Hypothalamus (tissue), 51 donors: Measurements from ENCODE around the gene CHADL.
A peak's percentile ranks its signal among the peaks of the same experiment; 100 is the strongest.

Experiments used
- DNase-seq, 51 donors: peaks; one replicate each; lab custom pipeline; 2025; lab: John Stamatoyannopoulos, UW

The CHADL gene, protein sequence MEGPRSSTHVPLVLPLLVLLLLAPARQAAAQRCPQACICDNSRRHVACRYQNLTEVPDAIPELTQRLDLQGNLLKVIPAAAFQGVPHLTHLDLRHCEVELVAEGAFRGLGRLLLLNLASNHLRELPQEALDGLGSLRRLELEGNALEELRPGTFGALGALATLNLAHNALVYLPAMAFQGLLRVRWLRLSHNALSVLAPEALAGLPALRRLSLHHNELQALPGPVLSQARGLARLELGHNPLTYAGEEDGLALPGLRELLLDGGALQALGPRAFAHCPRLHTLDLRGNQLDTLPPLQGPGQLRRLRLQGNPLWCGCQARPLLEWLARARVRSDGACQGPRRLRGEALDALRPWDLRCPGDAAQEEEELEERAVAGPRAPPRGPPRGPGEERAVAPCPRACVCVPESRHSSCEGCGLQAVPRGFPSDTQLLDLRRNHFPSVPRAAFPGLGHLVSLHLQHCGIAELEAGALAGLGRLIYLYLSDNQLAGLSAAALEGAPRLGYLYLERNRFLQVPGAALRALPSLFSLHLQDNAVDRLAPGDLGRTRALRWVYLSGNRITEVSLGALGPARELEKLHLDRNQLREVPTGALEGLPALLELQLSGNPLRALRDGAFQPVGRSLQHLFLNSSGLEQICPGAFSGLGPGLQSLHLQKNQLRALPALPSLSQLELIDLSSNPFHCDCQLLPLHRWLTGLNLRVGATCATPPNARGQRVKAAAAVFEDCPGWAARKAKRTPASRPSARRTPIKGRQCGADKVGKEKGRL

DNA sequence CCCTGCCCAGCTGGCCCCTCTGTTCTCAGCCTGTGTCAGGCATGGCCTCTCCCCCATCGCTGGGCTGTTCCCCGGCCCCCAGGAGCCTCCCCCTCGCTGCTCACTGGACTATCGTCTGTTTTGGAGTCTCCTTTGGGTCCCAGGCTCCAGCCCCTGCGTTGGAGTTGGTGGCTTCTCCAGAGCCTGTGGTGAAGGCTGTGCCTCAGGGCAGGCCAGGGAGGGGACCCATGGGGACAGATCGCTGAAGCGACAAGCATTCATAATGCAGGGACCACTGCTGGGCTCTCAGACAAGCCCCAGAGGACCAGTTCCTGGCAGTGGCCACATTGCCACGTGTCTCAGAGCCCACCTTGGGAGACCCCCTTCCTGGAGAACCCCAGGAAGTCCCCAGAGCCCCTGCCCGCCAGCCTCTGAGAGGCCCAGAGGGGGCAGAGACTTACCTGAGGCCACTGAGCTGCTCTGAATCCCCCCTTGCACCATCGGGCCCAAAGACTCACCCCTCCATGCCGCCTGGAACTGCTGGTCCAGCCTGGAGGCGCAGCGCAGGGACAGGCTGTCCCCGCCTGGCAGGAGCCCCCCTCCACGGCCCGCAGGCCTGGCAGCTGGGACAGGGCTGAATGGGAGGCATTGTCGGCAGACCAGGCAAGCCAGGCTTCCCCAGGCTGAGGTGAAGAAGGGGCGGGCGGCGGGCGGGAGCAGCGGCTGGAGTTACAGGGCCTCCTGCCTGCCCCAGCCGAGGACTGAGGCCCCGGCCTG is at the start of gene CHADL:
TSS of gene CHADL (minus strand) at position 555 of the 756 bp plus-strand sequence. CDS start at position 505, 50 bp downstream.
- DNase-seq, result peak; percentile 38 to 98 (median 90)

DNA sequence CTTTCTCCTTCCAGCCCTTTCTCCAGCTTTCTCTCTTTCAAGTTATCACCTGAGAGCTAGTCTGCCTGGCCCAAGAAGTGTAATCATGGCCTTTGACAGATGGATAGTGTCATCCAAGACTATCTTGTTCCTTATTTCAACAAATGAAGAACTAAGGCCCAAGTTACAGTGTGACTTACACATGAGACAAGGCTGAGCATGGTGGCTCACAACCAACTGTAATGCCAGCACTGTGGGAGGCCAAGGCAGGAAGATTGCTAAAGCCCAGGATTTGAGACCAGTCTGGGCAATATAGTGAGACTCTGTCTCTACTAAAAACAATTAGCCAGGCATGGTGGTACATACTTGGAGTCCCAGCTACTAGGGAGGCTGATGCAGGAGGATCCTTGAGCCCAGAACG is 48.9 kb upstream of the CHADL start:
- DNase-seq, result no peak

DNA sequence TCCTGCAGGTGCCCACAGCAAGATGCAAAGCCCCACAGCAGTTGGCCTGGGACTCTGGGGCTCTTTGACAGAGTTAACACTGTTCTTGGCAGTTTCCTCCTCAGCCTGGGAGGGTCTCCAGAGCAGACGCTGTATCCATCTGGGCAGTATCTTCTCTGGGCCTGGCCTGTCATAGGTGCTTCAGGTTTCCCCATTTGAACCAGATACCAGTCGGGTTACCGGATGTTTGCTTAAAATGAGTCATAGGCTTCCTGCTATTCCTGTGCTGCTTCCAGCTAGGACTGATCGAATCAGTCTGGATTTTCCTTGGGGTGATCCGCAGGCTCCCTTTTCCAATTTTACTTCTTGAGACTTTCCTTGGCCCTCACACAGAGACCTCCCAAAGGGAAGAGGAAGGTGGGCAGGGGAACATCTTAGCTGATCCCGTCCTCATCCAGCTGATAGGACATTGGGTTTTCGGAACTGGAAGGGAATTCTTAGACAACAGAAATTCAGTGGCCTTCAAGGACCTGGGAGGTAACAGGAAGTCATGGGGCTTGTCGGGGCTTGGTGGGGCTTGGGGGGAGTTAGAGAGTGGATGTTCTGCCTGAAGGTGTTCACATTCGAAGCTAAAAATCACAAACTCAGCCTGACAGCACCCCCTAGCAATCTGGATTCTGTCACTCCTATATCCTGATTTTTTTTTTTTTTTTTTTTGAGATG is 47.7 kb upstream of the CHADL start:
- no peak for DNase-seq

DNA sequence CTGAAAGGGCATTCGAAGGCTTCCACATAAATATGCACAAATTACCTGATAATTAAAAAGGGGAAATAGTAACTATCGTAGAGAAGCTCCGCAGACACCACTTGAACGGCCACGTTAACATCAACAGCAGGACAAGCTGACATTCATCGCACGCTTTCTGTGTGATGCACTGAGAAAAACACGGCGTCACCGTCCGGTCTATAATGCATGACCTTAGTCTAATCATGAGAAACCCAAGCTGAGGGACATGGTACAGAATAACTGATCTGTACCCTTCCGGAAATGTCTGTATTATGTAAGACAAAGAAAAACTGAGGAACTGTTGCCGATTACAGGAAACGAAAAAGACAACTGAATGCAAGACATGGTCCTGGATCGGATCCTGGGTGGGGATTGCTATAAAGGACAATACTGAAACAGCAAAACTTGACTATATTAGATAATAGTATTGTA is 45.9 kb upstream of the CHADL start:
- DNase-seq, result peak in 5 of 51 donors; percentile 23 to 68 (median 42)

DNA sequence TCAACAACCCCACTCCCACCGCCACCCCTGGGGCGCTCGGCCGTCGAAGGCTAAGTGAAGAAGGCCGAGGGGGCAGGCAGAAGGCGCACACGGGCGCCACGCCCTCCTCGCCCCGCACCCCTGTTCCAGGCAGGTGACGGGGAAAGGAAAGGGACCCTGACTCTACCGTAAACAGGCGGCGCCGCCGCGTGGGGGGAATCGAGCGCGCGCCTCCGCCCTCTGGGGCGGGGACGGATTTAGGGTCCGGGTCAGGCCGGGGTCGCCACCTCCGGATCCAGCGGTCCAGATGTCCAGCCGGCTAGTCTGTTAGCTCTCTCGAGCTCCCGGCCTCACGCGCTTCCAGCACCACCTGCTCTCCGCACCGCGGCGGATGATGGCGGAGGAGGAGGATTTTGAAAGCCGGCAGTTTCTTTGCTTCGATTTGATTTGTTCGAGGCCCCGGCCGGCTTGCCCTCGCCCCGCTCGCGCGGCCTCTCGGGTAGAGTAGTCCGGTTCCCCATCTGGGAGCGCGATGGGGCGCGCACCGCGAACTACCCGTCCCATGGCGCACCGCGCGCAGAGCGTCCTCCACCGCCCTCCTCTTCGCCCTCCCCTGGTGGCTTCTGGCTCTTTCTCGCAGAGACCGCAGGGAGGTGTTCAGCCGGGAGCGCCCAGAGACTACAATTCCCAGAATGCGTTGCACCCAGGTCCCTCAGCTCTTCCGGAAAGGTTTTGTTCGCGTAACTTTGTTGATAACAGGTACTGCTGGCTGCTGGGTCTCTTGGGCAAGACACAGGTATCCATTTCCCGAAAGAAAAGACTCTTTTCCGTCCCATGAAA is 45.3 kb upstream of the CHADL start, which contains the start of gene RANGAP1:
TSS of gene RANGAP1 (minus strand) at position 368 of the 819 bp plus-strand sequence. CDS start 5,143 bp downstream, outside the sequence.
- DNase-seq, result peak; percentile 77 to 99 (median 98)

DNA sequence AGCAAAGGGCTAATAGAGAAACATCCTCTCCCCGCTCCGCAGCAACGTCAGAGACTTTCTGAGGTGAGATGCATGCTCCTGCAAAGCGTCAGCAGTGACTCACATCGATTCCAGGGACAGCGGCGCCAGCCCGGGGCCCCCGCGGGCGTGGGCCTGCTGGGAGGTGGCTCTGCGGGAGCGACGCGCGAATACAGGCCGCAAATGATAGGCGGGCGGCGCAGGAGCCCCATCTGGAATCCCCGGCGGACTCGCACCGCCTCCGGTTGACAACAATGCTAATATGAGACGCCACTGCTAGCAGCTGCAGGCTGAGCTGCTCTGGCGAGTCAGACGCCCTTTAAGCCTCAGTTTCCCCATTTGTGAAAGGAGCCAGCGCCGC is 44.7 kb upstream of the CHADL start:
- DNase-seq, result peak in 29 of 51 donors; percentile 14 to 83 (median 49)

DNA sequence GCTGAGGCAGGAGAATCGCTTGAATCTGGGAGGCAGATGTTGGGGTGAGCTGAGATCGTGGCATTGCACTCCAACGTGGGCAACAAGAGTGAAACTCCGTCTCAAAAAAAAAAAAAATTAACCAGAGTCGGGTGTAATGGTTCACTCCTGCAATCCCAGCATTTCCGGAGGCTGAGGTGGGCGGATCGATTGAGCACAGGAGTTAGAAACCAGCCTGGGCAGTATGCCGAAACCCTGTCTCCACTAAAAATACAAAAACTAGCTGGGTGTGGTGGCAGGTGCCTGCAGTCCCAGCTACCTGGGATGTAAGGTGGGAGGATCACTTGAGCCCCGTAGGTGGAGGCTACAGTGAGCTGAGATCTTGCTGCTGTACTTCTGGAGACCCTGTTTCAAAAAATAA is 43.7 kb upstream of the CHADL start:
- peak in 1 of 51 donors; percentile 2 for DNase-seq

DNA sequence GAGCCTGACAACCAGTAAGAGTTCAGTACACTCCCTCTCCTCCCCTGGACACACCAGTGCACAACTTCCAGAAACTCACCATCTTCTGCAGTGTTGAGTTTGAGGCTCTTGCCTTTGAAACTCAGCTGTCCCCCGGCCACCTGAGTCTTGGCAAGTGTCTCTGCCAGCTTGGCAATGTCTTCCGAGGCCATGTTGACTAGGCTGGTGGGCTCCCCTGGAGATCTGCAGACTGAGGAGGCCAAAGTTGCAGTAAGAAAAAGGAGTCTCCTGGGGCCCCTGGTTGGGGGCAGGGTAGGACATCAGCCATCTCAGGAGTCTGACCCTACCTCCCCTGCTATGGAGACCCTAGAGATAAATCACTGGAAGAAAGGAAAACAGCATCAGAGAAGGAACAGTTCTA is 40.1 kb upstream of the CHADL start:
- DNase-seq, result no peak

DNA sequence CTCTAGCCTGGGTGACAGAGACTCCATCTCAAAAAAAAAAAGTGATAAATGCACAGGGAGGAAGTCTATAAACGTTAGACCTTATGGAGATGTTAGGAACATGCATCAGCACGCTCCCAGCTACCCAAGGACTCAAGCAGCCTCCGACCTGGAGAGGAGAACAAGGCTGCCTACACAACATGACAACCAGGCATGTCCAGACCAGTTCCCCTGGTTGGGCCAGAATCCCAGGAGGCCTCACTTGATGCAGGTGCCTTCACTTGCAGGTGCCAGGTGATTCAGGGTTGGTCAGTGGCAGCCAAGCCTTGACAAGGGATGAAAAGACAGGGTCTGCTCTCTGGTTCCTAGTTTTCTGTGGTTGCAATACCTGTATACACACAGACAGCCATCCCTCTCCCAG is 39.3 kb upstream of the CHADL start:
- DNase-seq, result no peak

DNA sequence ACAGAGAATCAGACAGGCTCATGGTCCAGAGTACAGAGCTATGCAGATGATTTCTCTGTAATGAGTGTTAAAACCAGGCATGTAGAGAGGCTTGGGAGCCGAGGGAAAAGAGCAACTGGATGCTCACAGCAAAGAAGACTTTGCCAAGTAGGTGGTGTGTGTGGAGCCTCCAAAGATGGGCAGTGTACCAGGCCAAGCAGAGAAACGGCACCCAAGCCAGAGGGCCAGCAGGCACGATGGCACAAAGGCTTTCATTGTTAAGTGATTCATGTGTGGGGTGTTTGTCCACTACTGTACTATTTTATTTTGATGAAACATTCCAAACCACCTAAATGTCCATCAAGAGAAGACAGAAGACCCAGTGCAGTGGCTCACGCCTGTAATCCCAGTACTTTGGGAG is 34.1 kb upstream of the CHADL start:
- DNase-seq, result peak in 35 of 51 donors; percentile 3 to 82 (median 40)

DNA sequence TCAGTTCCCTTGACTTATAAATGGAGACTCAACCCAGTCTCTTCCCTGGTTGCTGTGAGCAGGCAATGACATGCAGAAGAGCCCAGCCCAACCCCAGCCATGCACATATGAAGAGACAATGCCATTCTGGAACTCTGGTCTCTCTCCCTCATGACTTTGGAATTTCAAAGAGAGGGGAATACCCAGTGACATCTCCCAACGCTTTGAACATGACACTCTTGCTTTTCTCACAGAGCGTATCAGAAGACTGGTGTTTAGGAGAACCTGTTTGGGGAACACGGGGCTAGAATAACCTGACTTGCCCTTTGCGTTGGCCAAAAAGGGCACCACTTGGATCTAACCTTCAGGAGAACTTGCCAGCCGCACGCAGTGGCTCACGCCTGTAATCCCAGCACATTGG is 32.4 kb upstream of the CHADL start:
- DNase-seq, result no peak

DNA sequence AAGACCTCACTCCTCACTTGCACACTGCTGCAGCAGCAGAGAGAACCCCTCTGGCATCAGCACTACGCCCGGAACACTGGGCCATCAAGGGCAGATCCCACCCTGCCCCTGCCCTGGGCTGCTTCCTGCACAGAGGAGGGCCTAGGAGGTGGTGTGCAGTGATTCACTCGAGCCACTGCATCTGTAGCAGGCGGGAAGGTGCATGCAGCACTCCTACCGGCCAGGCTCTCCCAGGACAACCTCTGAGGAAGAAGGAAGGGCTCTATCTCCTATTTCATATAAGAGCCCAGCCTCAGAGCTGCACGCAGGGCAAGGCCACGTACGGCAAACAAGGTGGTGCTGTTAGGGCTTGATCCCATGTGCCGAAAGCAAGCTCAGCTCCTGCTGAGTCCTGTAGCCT is 31.1 kb upstream of the CHADL start:
- DNase-seq, result no peak

DNA sequence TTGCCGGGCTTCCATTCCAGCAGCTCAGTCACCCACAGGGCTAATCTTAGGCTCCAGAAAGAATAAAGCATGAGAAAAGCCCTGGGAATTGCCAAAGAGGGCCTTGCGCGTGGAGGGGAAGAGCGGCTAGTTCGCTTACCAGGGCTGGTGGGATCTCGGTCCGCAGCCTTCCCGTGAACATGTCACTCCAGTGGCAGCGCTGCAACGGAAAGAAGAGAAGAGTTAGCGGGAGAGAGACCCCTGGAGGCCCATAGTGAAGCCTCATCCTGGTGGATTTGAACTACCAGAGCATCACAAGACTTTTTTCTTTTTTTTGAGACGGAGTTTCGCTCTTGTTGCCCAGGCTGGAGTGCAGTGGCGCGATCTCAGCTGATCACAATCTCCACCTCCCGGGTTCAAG is 27.2 kb upstream of the CHADL start:
- DNase-seq, result no peak

DNA sequence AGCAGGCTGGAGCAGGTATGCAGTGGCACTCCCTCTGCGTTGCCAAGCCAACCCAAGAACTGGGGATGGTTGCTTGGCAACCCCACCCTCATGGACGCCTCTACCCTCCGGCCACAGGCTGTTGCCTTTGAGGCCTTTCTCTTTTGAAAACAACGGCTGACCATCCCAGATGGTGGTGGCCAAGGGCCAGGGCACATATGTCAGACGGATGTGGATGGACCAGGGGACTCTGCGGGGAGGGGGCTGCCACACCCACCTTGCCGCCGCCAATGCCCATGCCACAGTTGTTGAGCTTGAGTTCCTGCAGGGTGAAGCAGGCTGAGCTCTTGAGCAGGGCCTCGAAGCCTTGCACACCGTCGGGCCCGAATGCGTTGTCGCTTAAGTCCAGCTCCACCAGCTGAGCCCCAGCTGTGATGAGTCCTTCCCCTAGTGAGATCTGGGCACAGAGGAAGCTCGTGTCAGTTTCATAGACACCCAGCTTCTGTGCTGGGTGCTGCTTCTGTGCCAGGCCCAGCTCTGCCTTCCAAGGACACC is 23.7 kb upstream of the CHADL start:
- DNase-seq, result peak in 44 of 51 donors; percentile 12 to 94 (median 73)

DNA sequence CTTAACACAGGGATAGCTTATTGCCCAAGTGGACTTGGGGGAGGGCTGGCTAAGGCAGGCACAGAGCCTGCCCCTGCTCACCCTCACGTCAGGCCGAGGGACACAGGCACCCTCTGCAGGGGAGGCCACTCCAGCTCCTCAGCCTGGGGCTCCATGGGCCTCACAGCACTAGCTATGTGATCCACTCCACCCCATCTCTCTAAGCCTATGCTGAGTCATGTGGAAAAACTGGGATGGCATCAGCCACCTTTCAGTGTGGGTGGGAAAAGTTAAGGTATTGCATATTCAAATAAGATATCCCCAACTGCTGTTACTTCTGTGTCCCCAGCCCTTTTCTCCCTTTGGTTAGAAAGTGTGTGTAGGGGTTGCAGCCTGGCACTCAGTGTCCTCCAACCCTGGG is 23.0 kb upstream of the CHADL start:
- peak in 1 of 51 donors; percentile 30 for DNase-seq

DNA sequence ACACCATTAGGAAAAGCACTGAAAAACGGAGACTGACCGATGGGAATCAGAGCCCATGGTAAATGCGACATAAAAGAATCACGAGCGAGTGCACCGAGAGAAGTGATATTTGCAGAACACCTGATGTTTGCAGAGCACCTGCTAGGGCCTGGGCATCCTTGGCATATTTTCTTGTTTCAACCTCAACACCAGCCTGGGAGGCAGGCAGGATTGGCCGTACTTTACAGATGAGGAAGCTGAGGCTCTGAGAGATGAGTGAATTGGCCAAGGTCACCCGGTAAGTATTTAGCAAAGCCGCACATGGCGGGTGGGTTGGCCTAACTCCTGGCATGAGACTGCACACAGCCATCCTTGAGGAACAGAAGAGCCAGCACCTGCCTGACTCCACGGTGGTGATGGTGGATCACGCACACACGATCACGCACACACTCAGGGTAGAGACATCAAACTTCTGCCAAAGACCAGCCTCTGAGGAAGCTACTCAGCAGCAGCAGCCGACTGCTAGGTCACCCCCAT is 21.6 kb upstream of the CHADL start:
- no peak for DNase-seq

DNA sequence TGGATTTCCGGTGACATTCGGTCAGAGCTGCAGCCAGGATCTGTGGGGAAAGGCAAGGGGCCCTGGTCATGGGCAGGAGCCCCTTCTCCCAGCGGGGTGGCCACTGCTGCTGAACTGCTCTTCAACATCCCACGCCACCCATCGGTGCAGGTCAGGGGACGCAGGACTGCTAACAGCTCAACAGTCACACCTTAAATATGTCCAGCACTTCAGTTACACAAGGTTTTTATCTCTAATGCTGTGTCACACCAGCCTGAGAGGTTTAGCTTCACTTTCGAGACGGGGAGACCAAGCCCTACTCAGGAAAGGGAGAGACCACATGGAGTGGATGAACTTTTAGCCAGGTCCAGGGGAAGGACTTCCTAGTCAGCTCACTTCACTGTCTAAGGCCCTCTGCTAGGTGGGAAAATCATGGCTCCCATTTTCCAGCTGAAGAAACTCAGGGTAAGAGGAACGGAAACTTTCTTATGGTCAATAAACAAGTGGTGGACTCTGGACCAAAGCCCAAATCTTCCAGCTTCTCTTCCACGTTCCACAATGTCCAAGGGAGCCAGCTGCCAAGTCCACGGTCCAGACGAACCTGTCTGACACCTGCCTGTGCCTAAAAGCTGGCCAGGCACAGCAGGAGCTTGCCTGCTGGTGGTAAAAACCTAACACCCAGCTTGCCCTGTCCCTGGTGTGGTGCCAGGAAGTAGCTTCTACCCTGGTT is 21.0 kb upstream of the CHADL start:
- DNase-seq, result no peak

DNA sequence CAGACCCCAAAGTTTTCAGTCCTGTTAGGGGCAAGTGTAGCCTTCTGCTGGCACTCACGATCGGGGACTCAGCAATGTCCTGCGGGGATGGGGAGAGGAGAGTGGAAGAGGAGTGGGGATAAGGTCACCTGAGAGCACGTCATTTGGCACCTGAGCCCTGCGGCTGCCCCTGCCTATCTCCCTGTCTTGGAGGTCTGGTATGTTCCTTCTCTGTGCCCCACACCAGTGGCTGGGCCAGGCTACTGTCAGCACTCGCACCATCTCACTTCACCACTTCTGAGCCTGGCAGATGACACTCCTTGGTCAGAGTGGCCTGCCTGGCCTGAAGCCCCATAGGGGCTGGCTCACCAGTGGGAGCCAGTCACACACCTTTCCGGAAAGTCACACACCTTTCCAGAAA is 20.1 kb upstream of the CHADL start:
- no peak for DNase-seq
